AG04449 (cell line): ENCODE measurements around the gene USP47.

Experiments used
- CTCF ChIA-PET: fragments of 350-600 bp; formaldehyde crosslinking; extraction: SDS; loops from one replicate; lab custom pipeline; 2021; ENCODE audit warnings: antibody characterized with exemption; lab: Yijun Ruan, JAX
- POLR2A ChIA-PET: fragments of 400-600, 350-600 bp; formaldehyde crosslinking; extraction: SDS; loops from one replicate; lab custom pipeline; 2020; ENCODE audit warnings: antibody characterized with exemption, inconsistent platforms; lab: Yijun Ruan, JAX
- DNase-seq: peaks from one replicate; pipeline ENCODE4 v3.0.0-alpha.2; 2010; ENCODE audit warnings: low read depth, low spot score
- H3K4me3 ChIP-seq: 2 replicates; pipeline ENCODE4 v1.5.1; 2011; ENCODE audit warnings: low read depth, mild to moderate bottlenecking, control low read depth, low read length
- CTCF ChIP-seq: IDR thresholded peaks from one replicate; pipeline ENCODE4 v1.5.1; 2011; ENCODE audit warnings: mild to moderate bottlenecking, moderate library complexity, low read length, control low read depth, inconsistent platforms; ENCODE audit not compliant: insufficient read depth; ENCODE audit errors: missing control alignments

The USP47 gene

GRCh38 chr11:12007769-12008737 lies 166.3 kb downstream of the USP47 start, which contains the start of gene DKK3:
DKK3 (minus strand) TSS chr11:12008626; CDS start chr11:12008582, 44 bp downstream.
- H3K4me3 ChIP-seq, result peak within 1 kb of the TSS; percentile 94
- ChIA-PET CTCF (interaction anchor here (0.7 to 4.3 kb wide), 8 partner anchors 9 to 209 kb away, joined by 3 to 19 read pairs (median 4); no protein-coding TSS in a partner anchor), POLR2A (interaction anchor here (0.6 to 1.5 kb wide), 5 partner anchors 10 to 31 kb away, joined by 3 to 4 read pairs (median 3); no protein-coding TSS in a partner anchor)
- no peak for TF ChIP-seq CTCF
- no peak for DNase-seq
